HepG2 (cell line): ENCODE data around the gene DPEP3. TPM values are rescaled to one million over a fixed set of nuclear protein-coding genes. Genes with fewer than 3 reads are reported as not detected.

Experiments used
- ARID3A ChIP-seq: IDR thresholded peaks from 2 replicates; pipeline ENCODE4 v1.6.1; 2012; ENCODE audit warnings: low read depth, low read length, improper control_type of control experiment
- CERS6 ChIP-seq: sonication (generic); formaldehyde crosslinking; IDR thresholded peaks from 2 replicates; pipeline ENCODE4 v1.5.0; 2020; ENCODE audit warnings: missing genetic modification reagents
- ETV5 ChIP-seq: IDR thresholded peaks from 2 replicates; pipeline ENCODE4 v1.6.1; 2018; ENCODE audit warnings: missing biosample characterization, missing genetic modification reagents, inconsistent platforms, borderline replicate concordance
- GFI1 ChIP-seq: sonication (generic); formaldehyde crosslinking; IDR thresholded peaks from 2 replicates; pipeline ENCODE4 v1.5.0; 2020; ENCODE audit warnings: missing genetic modification reagents, mild to moderate bottlenecking, borderline replicate concordance
- GMEB1 ChIP-seq: sonication (generic); formaldehyde crosslinking; IDR thresholded peaks from 2 replicates; pipeline ENCODE4 v1.5.1; 2020; ENCODE audit warnings: missing genetic modification reagents, mild to moderate bottlenecking, borderline replicate concordance
- KMT2B ChIP-seq: IDR thresholded peaks from 2 replicates; pipeline ENCODE4 v1.6.1; 2016; ENCODE audit warnings: missing genetic modification reagents, missing compliant biosample characterization
- MYC ChIP-seq: sonication (generic); formaldehyde crosslinking; IDR thresholded peaks from 2 replicates; pipeline ENCODE4 v1.9.0; 2021; ENCODE audit warnings: missing genetic modification reagents, borderline replicate concordance
- POLR2AphosphoS2 ChIP-seq: IDR thresholded peaks from 2 replicates; pipeline ENCODE4 v1.6.1; 2011; ENCODE audit warnings: low read depth, low read length, improper control_type of control experiment
- RARA ChIP-seq: IDR thresholded peaks from 2 replicates; pipeline ENCODE4 v1.6.1; 2016; ENCODE audit warnings: missing genetic modification reagents, missing compliant biosample characterization
- SP140L ChIP-seq: sonication (generic); formaldehyde crosslinking; IDR thresholded peaks from 2 replicates; pipeline ENCODE4 v1.4.0; 2020; ENCODE audit warnings: missing genetic modification reagents, borderline replicate concordance
- U2AF1 ChIP-seq: fragments of 200-400 bp; formaldehyde crosslinking; optimal IDR thresholded peaks from 2 replicates; pipeline ENCODE3; 2017; ENCODE audit warnings: mild to moderate bottlenecking, low read depth, low read length
- ZBTB7B ChIP-seq: sonication (generic); formaldehyde crosslinking; IDR thresholded peaks from 2 replicates; pipeline ENCODE4 v1.4.0; 2020; ENCODE audit warnings: missing genetic modification reagents
- ZKSCAN8 ChIP-seq: IDR thresholded peaks from 2 replicates; pipeline ENCODE4 v1.6.1; 2016; ENCODE audit warnings: borderline replicate concordance, missing genetic modification reagents, missing compliant biosample characterization
- ZNF468 ChIP-seq: sonication (generic); formaldehyde crosslinking; IDR thresholded peaks from 2 replicates; pipeline ENCODE4 v1.8.0; 2022; ENCODE audit warnings: mild to moderate bottlenecking, moderate library complexity, missing genetic modification reagents
- ZNF792 ChIP-seq: IDR thresholded peaks from 2 replicates; pipeline ENCODE4 v1.6.1; 2016
- polyA plus RNA-seq, 8 experiments: library from polyadenylated mRNA; depleted of rRNA in 3 of 8; stranded (reverse) in 7 of 8; unstranded in 1 of 8; fragments of >200 nt; fragmentation: Illumina TruSeq in 4 of 8; extraction: Trizol in 4 of 8; gene quantifications; 2 replicates each; pipeline versions ENCODE4 v1.2.1 to v1.2.3, GENCODE V29; 2011 to 2016; ENCODE audit warnings: low read depth in 4 of 8, missing spikeins in 1 of 8, mixed read lengths in 1 of 8; ENCODE audit not compliant: insufficient read depth in 1 of 8
- total RNA-seq, 5 experiments: library from RNA; depleted of rRNA; stranded (reverse); fragments of >200 nt; fragmentation: Illumina TruSeq; extraction: Trizol; gene quantifications; 2 replicates each; pipeline ENCODE4 v1.2.3, GENCODE V29; 2016; ENCODE audit warnings: low read depth in 1 of 5
- TF ChIP-seq, protein P1 (sequence below): sonication (generic); formaldehyde crosslinking; IDR thresholded peaks from 2 replicates; pipeline ENCODE4 v1.4.0; 2020; ENCODE audit warnings: mild to moderate bottlenecking, low read depth, missing genetic modification reagents
- TF ChIP-seq, protein P2 (sequence below): sonication (generic); formaldehyde crosslinking; IDR thresholded peaks from 2 replicates; pipeline ENCODE4 v1.4.0; 2020; ENCODE audit warnings: mild to moderate bottlenecking, missing genetic modification reagents
- TF ChIP-seq, protein P3 (sequence below): sonication (generic); formaldehyde crosslinking; IDR thresholded peaks from 2 replicates; pipeline ENCODE4 v1.5.0; 2020; ENCODE audit warnings: missing genetic modification reagents
- TF ChIP-seq, protein P4 (sequence below): sonication (generic); formaldehyde crosslinking; conservative IDR thresholded peaks from 2 replicates; pipeline ENCODE4 v1.8.0; 2022; ENCODE audit warnings: missing genetic modification reagents

Gene DPEP3
- total and polyA plus RNA-seq, 2 of the 13 experiments (the other 11 are each of a cell fraction or from before 2014, with no cell fraction given): not detected

DNA sequence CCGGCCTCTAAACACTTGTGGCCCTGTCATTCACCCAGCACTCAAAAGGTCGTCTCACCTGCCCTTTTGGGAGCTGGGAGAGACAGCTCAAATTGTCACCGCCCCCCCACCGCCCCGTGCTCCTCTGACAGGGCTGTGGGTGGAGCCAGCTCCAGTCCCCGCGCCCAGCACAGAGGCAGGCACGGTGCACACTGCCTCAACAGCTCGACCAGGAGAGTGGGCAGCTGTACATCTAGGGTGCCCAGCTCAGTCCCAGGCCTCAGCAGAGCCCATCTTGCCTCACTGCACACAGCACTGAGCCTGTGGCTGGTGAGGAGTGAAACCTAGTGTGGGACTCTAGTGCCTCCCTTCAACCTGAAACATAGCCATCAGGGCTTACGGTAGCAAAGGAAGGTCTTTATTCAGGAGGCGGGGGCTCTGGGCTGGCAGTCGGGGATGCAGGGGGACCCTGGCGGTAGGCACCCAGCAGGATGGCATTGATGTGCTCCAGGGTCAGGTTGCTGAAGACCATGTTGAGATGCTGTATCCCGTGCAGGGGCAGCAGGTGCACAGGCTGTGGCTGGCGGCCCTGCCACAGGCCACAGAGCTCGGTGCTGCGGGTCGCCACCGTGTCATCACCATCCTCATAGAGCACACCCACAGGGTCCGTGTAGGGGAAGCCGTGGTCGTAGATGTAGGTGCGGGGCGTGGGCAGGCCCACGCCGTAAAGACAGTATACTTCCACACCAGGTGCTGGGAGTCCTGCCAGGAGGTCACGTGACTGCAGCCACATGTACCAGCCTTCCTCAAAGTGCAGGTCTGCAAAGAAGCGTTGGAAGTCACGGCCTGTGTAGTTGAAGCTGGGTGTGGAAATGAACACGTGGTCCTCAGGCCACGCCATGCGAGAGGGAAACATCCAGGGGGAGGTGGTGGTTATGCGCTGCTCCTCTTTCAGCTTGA lies 40.5 kb downstream of the DPEP3 start (continued):
- TF ChIP-seq, protein P1, sequence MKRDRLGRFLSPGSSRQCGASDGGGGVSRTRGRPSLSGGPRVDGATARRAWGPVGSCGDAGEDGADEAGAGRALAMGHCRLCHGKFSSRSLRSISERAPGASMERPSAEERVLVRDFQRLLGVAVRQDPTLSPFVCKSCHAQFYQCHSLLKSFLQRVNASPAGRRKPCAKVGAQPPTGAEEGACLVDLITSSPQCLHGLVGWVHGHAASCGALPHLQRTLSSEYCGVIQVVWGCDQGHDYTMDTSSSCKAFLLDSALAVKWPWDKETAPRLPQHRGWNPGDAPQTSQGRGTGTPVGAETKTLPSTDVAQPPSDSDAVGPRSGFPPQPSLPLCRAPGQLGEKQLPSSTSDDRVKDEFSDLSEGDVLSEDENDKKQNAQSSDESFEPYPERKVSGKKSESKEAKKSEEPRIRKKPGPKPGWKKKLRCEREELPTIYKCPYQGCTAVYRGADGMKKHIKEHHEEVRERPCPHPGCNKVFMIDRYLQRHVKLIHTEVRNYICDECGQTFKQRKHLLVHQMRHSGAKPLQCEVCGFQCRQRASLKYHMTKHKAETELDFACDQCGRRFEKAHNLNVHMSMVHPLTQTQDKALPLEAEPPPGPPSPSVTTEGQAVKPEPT (CRISPR knock-in tag): no peak
- no peak for TF ChIP-seq SP140L (CRISPR knock-in tag)
- TF ChIP-seq ARID3A: no peak
- TF ChIP-seq, protein P2, sequence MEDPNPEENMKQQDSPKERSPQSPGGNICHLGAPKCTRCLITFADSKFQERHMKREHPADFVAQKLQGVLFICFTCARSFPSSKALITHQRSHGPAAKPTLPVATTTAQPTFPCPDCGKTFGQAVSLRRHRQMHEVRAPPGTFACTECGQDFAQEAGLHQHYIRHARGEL: 0 out of 2 replicates have a peak, but pooled peaks have one; percentile 41
- no peak for TF ChIP-seq ZKSCAN8
- TF ChIP-seq RARA (CRISPR knock-in tag): no peak
- TF ChIP-seq GMEB1: no peak
- TF ChIP-seq MYC: no peak
- TF ChIP-seq GFI1 (CRISPR knock-in tag): no peak
- no peak for TF ChIP-seq POLR2AphosphoS2
- no peak for TF ChIP-seq ETV5
- no peak for TF ChIP-seq CERS6 (CRISPR knock-in tag)
- TF ChIP-seq, protein P3, sequence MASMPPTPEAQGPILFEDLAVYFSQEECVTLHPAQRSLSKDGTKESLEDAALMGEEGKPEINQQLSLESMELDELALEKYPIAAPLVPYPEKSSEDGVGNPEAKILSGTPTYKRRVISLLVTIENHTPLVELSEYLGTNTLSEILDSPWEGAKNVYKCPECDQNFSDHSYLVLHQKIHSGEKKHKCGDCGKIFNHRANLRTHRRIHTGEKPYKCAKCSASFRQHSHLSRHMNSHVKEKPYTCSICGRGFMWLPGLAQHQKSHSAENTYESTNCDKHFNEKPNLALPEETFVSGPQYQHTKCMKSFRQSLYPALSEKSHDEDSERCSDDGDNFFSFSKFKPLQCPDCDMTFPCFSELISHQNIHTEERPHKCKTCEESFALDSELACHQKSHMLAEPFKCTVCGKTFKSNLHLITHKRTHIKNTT (CRISPR knock-in tag): no peak
- TF ChIP-seq, protein P4, sequence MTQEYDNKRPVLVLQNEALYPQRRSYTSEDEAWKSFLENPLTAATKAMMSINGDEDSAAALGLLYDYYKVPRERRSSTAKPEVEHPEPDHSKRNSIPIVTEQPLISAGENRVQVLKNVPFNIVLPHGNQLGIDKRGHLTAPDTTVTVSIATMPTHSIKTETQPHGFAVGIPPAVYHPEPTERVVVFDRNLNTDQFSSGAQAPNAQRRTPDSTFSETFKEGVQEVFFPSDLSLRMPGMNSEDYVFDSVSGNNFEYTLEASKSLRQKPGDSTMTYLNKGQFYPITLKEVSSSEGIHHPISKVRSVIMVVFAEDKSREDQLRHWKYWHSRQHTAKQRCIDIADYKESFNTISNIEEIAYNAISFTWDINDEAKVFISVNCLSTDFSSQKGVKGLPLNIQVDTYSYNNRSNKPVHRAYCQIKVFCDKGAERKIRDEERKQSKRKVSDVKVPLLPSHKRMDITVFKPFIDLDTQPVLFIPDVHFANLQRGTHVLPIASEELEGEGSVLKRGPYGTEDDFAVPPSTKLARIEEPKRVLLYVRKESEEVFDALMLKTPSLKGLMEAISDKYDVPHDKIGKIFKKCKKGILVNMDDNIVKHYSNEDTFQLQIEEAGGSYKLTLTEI (CRISPR knock-in tag): no peak
- TF ChIP-seq ZNF468: no peak
- no peak for TF ChIP-seq KMT2B (CRISPR knock-in tag)
- no peak for TF ChIP-seq ZNF792 (CRISPR knock-in tag)
- no peak for TF ChIP-seq ZBTB7B (CRISPR knock-in tag)
- TF ChIP-seq U2AF1: no peak
